DND-41 (cell line): Measurements from ENCODE around the gene KXD1.

ENCODE experiments used
- ATAC-seq: fragments of 200-7000 bp; cut with Tn5 transposase; 3 replicates; pipeline ENCODE4 v1.9.1; 2021; ENCODE audit warnings: low read depth; ENCODE audit not compliant: insufficient read depth
- DNase-seq: peaks from one replicate; pipeline ENCODE4 v3.0.0-alpha.2; 2020
- H2AFZ ChIP-seq: 2 replicates; pipeline ENCODE4 v1.6.0; 2012; ENCODE audit warnings: low read depth, low read length
- H3K27ac ChIP-seq: 2 replicates; pipeline ENCODE4 v1.5.1; 2012; ENCODE audit warnings: low read length, inconsistent platforms
- H3K27me3 ChIP-seq: fragments of 200-600 bp; sonication (generic); 2 replicates; pipeline ENCODE4 v1.6.0; 2012; ENCODE audit warnings: low read length, mild to moderate bottlenecking, inconsistent platforms; ENCODE audit not compliant: insufficient read depth, poor library complexity
- H3K36me3 ChIP-seq: 2 replicates; pipeline ENCODE4 v1.5.1; 2012; ENCODE audit warnings: low read length, inconsistent platforms; ENCODE audit not compliant: insufficient read depth
- H3K4me1 ChIP-seq: 2 replicates; pipeline ENCODE4 v1.5.1; 2012; ENCODE audit warnings: mild to moderate bottlenecking, low read length; ENCODE audit not compliant: insufficient read depth
- H3K4me2 ChIP-seq: 2 replicates; pipeline ENCODE4 v1.6.0; 2012; ENCODE audit warnings: mild to moderate bottlenecking, moderate library complexity, low read length, inconsistent platforms; ENCODE audit not compliant: insufficient read depth
- H3K4me3 ChIP-seq, 2 experiments: fragments of 200-600 bp in 1 of 2; shearing (Covaris generic) in 1 of 2; 2 replicates each; pipeline ENCODE4 v1.5.1; 2012 to 2016; ENCODE audit warnings: inconsistent platforms in 2 of 2, low read length in 2 of 2, mild to moderate bottlenecking in 2 of 2, low read depth in 1 of 2, moderate library complexity in 1 of 2
- H3K79me2 ChIP-seq: 2 replicates; pipeline ENCODE4 v1.6.0; 2012; ENCODE audit warnings: low read length, inconsistent platforms; ENCODE audit not compliant: insufficient read depth
- H3K9ac ChIP-seq: 2 replicates; pipeline ENCODE4 v1.6.0; 2012; ENCODE audit warnings: low read depth, mild to moderate bottlenecking, inconsistent platforms, low read length, moderate library complexity
- H3K9me3 ChIP-seq: 2 replicates; pipeline ENCODE4 v1.5.1; 2012; ENCODE audit warnings: low read length, moderate library complexity, mild to moderate bottlenecking, inconsistent platforms; ENCODE audit not compliant: insufficient read depth, severe bottlenecking
- H4K20me1 ChIP-seq: 2 replicates; pipeline ENCODE4 v1.6.0; 2012; ENCODE audit warnings: low read length; ENCODE audit not compliant: insufficient read depth
- EZH2 ChIP-seq: IDR thresholded peaks from 3 replicates; pipeline ENCODE4 v1.6.1; 2012; ENCODE audit warnings: borderline replicate concordance, low read depth, mild to moderate bottlenecking, moderate library complexity, low read length, inconsistent platforms; ENCODE audit not compliant: severe bottlenecking
- TF ChIP-seq, protein P1 (sequence below): IDR thresholded peaks from 2 replicates; pipeline ENCODE4 v1.5.1; 2012; ENCODE audit warnings: borderline replicate concordance, low read length, moderate library complexity, mild to moderate bottlenecking; ENCODE audit not compliant: poor library complexity, severe bottlenecking; ENCODE audit errors: extremely low read depth

The KXD1 gene

DNA sequence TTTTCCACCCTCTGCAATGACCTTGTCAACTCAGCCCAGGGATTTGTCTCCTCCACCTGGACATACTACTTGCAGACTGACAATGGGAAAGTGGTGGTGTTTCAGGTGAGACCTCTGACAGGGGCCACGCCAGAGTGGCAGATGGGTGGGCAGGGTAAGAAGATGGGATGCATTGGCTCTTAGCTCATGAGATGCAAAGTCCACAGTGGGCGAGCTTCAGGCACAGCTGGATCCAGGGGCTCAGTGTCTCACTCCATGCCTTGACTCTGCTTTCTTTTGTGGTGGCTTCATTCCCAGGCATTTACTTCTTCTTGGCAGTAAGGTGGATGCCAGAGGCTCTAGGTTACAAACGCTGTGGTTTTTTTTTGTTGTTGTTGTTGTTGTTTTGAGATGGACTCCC lies 58.4 kb downstream of the KXD1 start:
- no peaks in the 10 kb centered on the region for H3K79me2 ChIP-seq
- no peaks in the 10 kb centered on the region for H3K9me3 ChIP-seq
- no peak overlapping the region for H3K4me3 ChIP-seq
- H2AFZ ChIP-seq, result no peak overlapping the region
- H4K20me1 ChIP-seq, result 0 out of 2 replicates have a peak, but pooled peaks cover under 1% of the 10 kb centered on the region
- ATAC-seq (no peak), DNase-seq (no peak)
- TF ChIP-seq, protein P1, sequence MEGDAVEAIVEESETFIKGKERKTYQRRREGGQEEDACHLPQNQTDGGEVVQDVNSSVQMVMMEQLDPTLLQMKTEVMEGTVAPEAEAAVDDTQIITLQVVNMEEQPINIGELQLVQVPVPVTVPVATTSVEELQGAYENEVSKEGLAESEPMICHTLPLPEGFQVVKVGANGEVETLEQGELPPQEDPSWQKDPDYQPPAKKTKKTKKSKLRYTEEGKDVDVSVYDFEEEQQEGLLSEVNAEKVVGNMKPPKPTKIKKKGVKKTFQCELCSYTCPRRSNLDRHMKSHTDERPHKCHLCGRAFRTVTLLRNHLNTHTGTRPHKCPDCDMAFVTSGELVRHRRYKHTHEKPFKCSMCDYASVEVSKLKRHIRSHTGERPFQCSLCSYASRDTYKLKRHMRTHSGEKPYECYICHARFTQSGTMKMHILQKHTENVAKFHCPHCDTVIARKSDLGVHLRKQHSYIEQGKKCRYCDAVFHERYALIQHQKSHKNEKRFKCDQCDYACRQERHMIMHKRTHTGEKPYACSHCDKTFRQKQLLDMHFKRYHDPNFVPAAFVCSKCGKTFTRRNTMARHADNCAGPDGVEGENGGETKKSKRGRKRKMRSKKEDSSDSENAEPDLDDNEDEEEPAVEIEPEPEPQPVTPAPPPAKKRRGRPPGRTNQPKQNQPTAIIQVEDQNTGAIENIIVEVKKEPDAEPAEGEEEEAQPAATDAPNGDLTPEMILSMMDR, result no peak
- TF ChIP-seq EZH2, result no peak
- no peak overlapping the region for H3K9ac ChIP-seq
- H3K4me2 ChIP-seq, result no peak overlapping the region
- H3K27ac ChIP-seq, result no peak overlapping the region
- peaks cover 18% of the 10 kb centered on the region for H3K27me3 ChIP-seq
- H3K36me3 ChIP-seq, result no peaks in the 10 kb centered on the region
- peaks cover 12% of the 10 kb centered on the region for H3K4me1 ChIP-seq

DNA sequence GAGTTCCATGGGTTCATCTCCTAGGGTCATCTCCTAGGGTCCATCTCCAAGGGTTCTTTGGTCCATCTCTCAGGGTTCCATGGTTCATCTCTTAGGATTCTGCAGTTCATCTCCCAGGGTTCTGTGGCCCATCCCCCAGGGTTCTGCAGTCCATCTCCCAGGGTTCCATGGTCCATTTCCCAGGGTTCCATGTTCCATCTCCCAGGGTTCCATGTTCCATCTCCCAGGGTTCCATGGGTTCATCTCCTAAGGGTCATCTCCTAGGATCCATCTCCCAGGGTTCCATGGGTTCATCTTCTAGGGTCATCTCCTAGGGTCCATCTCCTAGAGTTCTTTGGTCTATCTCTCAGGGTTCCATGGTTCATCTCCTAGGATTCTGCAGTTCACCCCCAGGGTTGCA lies 59.9 kb downstream of the KXD1 start:
- DNase-seq, result no peak
- Histone ChIP-seq H3K27ac (no peak overlapping the region), H3K4me2 (no peak overlapping the region), H3K27me3 (peaks cover 10% of the 10 kb centered on the region), H3K4me1 (peaks cover 4% of the 10 kb centered on the region; the same call in 1 of the 2 replicates), H3K4me3 (no peak overlapping the region), H3K9me3 (no peaks in the 10 kb centered on the region), H3K36me3 (no peaks in the 10 kb centered on the region), H3K9ac (no peak overlapping the region), H4K20me1 (no peaks in the 10 kb centered on the region), H3K79me2 (no peaks in the 10 kb centered on the region), H2AFZ (no peak overlapping the region)
- ATAC-seq, result no peak
- TF ChIP-seq, protein P1, result no peak
- TF ChIP-seq EZH2, result no peak

DNA sequence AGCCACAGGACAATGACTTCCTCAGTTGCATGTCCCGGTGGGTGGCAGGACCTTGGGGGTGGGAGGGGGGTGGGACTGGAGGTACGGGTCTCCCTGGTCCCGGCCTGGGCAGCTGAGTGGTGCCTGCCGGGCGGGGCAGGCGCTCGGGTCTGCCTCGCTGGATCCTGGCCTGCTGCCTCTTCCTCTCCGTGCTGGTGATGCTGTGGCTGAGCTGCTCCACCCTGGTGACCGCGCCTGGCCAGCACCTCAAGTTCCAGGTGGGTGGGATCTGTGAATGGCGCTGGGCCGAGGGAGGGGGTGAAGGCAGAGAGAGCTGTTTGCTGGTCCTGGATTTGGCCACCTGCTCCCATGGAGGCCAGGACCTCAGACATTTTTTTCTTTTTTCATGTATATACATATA lies 60.6 kb downstream of the KXD1 start:
- Histone ChIP-seq H3K27me3 (peaks cover 3% of the 10 kb centered on the region), H2AFZ (no peak overlapping the region), H3K79me2 (no peaks in the 10 kb centered on the region), H3K4me2 (no peak overlapping the region), H4K20me1 (no peaks in the 10 kb centered on the region), H3K4me1 (no peaks in the 10 kb centered on the region), H3K27ac (no peak overlapping the region), H3K4me3 (no peak overlapping the region), H3K9ac (no peak overlapping the region), H3K36me3 (no peaks in the 10 kb centered on the region), H3K9me3 (no peaks in the 10 kb centered on the region)
- no peak for DNase-seq
- ATAC-seq, result no peak
- TF ChIP-seq, protein P1, result no peak
- TF ChIP-seq EZH2, result no peak
